Astrocyte (in vitro differentiated cells and primary cell): ENCODE data around the gene NOVA1.

Source experiments
- CTCF ChIP-seq: IDR thresholded peaks from 2 replicates; pipeline ENCODE4 v1.5.1; 2011; ENCODE audit warnings: low read depth, mild to moderate bottlenecking, inconsistent platforms, low read length, moderate library complexity; ENCODE audit not compliant: insufficient read depth
- EZH2 ChIP-seq: IDR thresholded peaks from 2 replicates; pipeline ENCODE4 v1.6.1; 2012; ENCODE audit warnings: mild to moderate bottlenecking, low read length, inconsistent platforms; ENCODE audit not compliant: insufficient read depth

- no peak for TF ChIP-seq CTCF
- no peak for TF ChIP-seq EZH2
These were observed 173.3 kb downstream of the NOVA1 start for GRCh38 chr14:26424537-26424936.
